SU-DHL-6 (cell line): ENCODE data around the gene SH3RF2.

Source experiments
- CTCF ChIP-seq: fragments of 200-600 bp; sonication (generic); IDR thresholded peaks from one replicate; pipeline ENCODE4 v1.5.1; 2017; ENCODE audit warnings: antibody characterized with exemption, mild to moderate bottlenecking, low read length, moderate library complexity; ENCODE audit not compliant: insufficient read depth, poor library complexity, severe bottlenecking
- EZH2phosphoT487 ChIP-seq: fragments of 200-600 bp; sonication (generic), shearing (Covaris generic); conservative IDR thresholded peaks from 2 replicates; pipeline ENCODE4 v1.6.1; 2018; ENCODE audit warnings: mild to moderate bottlenecking, antibody characterized with exemption, low read length, moderate library complexity, mixed read lengths

GRCh38 chr5:146107901-146108300 lies 171.5 kb downstream of the SH3RF2 start:
- TF ChIP-seq CTCF: no peak
- TF ChIP-seq EZH2phosphoT487: no peak
